Activated CD4-positive, CD25-positive, alpha-beta regulatory T cell treated with anti-CD3 and anti-CD28 coated beads, Interleukin-2, amount 50 U/mL, for 24 hours (primary cell): ENCODE data around the gene SVOPL.
"Not testable (repeated sequence)": the region's sequence is repeated elsewhere in the genome, so short reads cannot be mapped to it uniquely, and the experiment has no call there.

ENCODE experiments used
- ATAC-seq, 2 donors: fragments of 150-1000 bp; cut with Tn5 transposase; one replicate each; pipeline ENCODE4 v1.10.0; 2021; ENCODE audit warnings: mild to moderate bottlenecking in 1 of 2, moderate library complexity in 1 of 2

SVOPL gene

DNA sequence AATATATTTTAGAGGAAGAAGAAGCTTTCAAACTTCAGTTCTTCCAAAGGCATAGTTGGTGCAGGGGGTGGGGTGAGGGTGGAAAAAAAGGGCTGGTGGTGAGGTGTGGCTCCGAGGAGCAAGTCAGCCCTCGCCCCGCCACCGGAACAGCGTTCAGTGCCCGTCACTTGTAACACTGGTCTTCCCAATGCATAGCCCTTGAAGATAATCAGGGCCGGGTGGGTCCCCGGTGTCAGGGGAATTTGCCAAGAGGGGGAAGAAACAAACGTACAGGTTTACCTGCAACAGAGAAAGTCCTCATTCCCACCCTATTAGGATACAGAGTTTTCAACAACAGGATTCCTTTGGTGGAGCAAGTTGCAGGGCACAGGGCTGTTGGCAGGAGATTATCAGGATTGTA, 1.5 kb downstream of the SVOPL start:
- ATAC-seq: no peak

DNA sequence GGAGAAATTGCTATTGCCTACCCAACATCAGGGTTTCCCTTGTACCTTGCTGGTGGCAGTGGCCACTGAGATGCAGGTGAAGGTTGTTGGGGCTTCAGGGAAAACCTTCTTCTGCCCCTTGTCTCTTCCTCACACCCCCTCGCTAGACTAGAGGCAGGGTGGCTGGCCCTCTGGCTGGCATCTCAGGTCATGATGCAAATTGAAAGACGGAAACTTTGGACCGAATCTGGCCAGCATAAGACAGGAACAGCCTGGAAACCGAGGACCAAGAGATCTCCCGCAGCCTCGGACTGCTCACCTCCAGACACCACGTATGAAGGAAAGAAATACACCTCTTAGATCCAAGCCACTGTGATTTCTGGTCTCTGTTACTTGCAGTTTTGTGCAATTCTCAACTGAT, 2.9 kb downstream of the SVOPL start:
- ATAC-seq: no peak

DNA sequence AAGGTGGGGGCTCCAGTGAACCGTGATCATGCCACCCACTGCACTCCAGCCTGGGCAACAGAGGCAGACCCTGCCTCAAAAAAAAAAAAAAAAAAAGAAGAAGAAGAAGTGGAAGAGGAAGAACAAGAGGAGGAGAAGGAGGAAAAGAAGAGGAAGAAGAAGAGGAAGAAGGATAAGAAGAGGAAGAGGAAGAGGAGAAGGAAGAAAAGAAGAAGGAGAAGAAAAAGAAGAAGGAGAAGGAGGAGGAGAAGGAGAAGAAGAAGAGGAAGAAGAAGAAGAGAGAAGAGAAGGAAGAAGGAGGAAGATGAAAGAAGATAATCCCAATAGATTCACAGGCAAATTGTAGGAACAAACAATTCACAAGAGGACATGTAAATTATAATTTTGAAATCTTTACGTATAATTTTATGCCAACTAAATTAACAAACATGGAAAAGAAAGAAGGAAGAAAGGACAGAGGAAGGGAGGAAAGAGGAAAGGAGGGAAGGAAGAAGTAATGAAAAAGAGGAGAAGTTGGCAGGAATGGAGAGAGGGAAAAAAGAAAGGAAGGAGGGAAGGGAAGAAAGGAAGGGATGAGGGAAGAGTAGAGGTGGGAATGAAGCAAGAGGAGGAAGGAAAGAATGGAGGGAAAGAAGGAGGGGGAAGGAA, 3.5 kb downstream of the SVOPL start:
- ATAC-seq: no peak

DNA sequence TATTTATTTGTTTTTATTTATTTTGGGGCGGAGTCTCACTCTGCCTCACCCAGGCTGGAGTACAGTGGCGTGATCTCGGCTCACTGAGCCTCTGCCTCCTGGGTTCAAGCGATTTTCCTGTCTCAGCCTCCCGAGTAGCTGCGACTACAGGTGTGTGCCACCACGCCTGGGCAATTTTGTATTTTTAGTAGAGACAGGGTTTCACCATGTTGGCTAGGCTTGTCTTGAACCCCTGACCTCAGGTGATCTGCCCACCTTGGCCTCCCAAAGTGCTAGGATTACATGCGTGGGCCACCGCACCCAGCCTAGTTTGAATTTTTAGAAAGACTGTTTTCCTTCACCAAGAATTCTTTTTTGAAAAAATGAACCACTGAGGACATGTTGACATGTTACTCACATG, 5.4 kb downstream of the SVOPL start:
- not testable (repeated sequence) for ATAC-seq

DNA sequence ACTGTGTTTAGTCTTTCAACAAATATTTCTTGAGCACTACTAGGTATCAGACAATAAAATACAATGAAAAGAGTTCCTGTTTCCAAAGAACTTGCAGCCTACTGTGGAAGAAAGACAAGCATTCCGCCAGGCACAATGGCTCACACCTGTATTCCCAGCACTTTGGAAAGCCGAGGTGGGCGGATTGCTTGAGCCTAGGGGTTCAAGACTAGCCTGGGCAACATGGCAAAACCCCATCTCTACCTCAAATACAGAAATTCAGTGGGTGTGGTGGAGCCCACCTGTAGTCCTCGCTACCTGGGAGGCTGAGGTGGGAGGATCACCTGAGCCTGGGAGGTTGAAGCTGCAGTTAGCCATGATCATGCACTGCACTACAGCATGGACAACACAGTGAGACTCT, 6.1 kb downstream of the SVOPL start:
- no peak for ATAC-seq

DNA sequence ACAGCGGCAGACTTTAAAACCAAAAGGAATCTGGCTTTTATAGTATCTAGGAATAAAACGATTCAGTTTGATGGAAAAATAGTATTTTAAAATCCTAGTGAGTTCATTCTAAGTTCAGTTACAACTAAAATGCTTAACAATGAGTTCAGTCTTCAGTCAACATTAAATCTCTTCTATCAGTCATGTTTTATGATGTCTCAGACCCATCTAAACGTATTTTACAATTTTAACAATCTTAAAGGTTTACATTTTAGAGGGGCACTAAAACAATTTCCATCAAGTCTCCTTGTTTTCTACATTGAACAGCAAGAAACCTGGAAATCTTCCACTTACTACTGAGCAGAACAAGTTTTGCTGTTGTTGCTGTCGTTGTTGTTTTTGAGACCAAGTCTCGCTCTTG, 10.0 kb downstream of the SVOPL start:
- no peak for ATAC-seq

DNA sequence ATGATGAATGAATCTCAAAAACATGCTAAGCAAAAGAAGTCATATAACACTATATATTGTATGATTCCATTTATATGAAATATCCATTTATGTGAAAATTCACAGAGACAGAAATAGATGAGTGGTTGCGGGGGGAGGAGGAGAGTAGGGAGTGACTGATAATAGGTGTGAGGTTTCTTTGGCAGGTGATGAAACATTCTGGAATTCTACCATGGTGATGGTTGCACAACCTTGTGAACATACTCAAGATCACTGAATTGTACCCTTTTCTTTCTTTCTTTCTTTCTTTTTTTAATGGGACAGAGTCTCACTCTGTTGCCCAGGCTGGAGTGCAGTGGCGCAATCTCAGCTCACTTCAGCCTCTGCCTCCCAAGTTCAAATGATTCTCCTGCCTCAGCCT, 10.7 kb downstream of the SVOPL start:
- ATAC-seq: no peak

DNA sequence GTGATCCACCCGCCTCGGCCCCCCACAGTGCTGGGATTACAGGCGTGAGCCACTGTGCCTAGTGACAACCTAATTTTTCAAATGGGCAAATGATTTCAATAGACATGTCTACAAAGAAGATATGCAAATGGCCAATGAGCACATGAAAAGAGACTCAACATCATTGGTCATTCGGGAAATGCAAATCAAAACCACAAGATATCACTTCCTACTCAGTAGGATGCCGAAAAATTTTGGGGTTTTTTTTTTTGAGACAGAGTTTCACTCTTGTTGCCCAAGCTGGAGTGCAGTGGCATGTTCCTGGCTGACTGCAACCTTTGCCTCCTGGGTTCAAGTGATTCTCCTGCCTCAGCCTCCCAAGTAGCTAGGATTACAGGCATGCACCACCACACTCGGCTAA, 13.1 kb downstream of the SVOPL start:
- ATAC-seq: not testable (repeated sequence)

DNA sequence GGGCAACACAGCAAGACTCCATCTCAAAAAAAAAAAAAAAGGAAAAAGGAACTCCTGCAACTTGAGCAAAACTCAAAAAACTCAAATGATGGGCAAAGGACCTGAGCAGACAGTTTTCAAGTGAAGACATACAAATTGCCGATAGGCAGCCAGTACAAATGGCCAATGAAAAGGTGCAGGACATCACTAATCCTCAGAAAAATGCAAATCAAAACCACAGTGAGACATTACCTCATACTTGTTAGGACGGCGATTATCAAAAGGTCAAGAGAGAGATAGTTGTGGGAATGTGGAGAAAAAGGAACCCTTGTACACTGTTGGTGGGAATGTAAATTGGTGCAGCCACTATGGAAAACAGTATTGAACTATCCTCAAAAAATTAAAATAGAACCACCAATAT, 16.8 kb downstream of the SVOPL start:
- ATAC-seq: no peak

DNA sequence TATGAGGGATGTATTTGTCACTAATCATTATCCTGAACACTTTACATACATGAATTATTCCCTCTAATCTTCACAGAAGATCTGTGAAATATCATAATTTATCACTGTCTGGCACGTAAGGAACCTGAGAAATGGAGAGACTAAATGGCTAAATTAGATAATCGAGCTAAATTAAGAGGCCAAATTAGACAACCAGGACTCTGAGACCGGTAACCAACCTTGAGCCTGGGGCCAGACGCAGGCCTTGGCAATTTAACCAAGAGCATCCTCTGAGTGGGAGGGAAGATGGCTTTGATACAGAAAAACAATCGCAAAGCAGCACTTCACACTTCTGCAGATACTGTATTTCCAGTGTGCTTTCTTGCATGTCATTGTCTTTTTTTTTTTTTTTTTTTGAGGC, 21.4 kb downstream of the SVOPL start:
- no peak for ATAC-seq

DNA sequence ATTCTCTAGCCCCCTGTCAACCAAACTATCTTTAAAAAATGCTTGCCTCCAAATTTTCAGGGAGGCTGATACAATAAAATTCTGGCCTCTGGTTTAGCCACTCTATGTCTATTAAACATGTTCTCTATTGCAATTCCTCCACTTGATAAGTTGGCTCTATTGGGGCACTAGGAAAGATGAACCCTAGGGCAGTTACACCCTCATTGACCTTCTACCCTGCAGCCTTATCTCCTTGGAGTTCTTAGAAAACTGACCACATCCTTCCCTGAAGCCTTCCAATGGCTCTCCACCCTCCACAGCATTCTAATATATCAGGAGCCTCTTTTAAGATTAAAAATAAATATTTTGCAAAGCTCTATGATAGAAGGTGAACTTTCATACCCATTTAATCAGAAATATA, 30.6 kb downstream of the SVOPL start:
- ATAC-seq: no peak

DNA sequence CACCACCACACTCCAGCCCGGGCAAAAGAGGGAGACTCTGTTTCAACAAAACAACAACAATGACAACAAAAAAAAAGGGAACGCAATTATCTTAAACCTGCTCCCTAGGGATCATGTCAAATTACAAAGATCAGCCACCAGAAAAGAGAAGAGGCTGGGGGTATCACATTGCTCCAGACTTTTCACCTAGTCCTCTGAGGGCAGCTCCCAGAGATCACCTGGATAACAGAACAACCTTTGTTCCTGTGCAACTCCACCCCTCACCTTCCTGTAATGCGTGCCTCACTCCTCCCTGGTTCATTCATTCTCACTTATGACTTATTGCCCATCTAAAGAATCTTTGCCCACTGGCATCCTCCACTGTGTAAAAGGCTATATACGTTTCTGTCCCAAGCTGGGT, 31.8 kb downstream of the SVOPL start:
- no peak for ATAC-seq

DNA sequence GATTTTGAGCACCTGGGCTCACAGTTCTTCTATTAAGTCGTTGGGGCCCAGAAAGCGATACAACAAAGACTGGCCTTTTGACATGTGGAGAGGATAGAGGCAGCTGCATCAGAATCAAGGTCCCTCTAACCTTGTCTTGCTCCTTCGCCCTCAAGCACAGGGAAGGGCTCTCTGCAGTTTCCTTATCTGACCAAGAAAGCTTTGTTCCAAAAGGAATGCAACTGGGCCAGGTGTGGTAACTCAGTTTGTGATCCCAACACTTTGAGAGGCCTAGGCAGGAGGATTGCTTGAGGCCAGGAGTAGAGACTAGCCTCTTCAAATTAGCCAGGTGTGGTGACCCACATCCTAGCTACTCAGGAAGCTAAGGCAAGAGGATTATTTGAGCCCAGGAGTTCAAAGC, 32.2 kb downstream of the SVOPL start:
- ATAC-seq: no peak

DNA sequence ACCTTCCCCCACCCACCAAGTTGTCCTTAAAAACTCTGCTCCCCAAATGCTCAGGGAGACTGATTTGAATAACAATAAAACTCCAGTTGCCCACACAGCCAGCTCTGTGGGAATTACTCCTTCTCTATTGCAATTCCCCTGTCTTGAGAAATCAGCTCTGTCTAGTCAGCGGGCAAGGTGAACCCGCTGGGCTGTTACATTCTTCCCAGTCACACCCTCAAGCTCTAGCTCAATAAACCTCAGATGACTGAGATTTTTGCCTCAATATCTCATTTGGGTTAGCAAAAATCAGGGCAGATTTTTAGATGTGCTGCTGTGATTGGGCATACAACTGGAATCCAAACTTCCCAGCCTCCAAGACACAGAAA, 32.9 kb downstream of the SVOPL start:
- no peak for ATAC-seq

DNA sequence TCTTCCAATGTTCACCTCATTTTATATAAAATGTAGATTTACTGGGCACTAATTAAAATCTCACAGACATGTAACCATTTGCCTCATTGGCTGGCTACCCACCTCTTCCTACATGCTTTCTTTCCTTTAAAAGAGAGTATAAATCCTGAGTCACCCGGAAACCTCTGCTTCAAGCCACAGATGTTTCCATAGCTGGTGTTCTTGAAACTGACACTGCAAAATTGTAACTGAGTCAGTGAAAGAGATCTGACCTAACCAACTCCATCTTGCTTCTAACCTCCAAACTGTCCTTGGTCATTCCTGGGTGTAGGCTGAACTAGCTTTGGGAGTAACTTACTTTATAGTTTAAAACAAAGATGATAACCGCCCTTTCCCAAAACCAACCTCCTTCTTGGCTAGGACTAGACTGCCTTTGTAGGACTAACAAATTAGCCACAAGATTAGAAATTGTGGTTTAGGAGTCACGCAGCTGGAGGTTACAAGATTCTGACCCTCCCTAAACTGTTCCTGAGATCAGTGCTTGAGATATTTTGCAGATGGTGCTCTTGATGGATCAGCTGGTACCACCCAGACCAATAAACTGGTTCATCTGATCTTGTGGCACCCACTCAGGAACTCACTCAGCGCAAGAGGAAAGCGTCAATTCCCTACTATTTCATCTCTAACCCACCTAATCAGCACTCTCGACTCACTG, 33.5 kb downstream of the SVOPL start:
- ATAC-seq: peak in 1 of 2 donors; percentile 36

DNA sequence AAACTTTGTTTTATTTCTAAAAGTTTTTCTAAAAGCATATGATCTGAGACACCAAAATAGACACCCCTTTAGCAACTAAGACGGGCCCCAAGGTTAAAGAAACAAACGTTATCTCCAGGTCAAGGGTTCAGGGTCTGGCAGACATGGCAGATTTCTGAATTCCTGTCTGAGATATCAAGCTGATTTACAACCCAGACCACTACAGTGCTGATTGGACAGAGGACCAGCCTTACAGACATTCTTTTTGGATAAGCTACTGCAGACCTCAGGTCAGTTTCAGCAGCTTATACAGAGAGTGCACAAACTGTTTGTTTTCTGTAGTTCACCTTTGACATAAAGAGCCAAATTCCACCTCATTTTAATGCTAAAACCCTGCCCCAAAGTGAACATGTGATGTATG, 34.8 kb downstream of the SVOPL start:
- ATAC-seq: no peak

DNA sequence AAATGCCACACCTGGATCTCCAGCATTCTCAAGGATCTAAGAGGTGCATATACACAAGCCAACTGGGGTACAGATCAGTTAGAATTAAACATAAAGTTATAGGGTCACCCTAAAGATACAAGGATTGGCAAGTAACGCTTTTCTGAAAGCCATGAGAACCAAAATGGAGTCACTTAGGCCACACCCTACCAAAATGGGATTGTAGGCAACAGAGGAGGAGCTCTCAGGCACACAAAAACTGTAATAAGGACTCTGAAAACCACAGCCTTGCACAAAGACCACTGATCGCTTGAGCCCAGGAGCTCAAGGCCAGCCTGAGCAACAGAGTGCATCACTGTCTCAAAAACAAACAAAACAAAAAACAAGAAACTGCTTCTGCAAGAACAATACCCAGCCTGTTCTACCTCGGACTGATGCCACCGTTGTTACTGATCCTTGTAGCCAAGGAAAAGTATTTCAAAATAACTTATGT, 35.5 kb downstream of the SVOPL start:
- ATAC-seq: no peak

DNA sequence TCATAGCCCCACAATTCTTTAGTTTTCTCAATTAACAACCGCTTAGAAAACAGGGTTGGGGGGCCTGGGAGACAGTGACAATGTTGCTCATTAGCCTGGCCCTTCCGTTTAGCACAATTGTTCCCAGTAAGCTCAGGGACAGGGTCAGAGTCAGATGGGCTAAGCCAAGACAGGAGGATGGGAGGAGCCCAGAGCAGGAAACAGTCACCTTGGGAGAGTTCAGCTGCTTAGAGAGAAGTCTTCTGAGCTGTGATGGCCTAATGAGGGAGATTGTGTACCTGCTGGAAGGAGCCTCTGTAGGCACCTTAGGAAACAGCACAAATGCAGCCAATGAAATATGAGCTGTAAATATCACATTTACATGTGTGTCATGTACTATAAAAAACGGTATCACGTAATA, 35.9 kb downstream of the SVOPL start:
- no peak for ATAC-seq

DNA sequence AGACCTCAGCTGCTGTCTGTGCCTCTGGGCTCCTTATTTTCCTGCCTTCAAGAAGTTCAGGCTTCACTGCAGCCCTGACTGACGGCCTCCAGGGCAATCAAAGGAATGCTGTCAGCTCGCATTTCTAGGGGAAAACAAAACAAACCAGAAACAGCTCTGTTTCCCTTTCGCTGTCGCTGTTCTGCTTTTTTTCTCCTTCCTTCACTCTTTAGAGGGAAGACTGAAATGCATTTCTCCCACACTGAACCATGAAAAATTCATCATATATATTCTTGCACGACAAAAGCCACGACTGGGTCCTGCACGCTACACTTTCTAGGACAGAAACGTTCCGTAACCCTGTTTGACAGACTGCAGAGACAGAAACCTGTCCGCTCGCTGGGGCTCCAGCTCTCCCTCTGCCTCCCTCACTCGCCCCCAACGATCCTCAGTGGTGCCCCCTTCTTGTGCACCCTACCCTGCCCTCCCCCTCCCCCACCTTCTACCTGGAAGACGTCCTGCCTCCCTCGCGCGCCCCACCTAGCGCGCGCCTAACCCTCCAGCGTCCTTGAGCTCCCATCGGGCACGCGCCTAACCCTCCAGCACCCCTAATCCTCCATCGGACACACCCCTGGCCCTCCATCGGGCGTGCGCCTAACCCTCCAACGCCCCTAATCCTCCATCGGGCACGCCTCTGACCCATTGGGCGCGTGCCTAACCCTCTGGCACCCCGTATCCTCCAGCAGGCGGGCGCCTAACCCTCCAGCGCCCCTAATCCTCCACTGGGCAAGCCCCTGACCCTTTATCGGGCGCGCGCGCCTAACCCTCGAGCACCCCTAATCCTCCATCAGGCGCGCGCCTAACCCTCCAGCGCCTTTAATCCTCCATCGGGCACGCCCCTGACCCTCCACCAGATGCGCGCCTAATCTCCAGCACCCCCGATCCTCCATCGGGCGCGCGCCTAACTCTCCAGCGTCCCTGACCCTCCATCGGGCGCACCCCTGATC, 37.1 kb downstream of the SVOPL start:
- ATAC-seq: no peak

DNA sequence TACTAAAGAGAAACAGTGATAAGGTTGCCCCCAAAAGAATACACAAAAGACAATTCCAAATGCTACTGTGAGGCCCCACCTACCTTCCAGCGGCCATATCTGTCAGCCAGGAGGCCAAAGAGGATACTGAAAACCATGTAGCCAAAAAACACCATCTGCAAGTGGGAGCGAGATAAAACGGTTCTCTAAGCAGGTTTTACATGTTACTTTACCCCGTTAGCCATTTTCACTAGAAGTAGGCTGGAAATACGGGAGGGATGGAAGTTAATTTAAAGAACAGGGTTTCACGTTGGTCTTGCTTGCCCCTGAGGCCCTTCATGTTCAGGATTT, 38.2 kb downstream of the SVOPL start:
- no peak for ATAC-seq

DNA sequence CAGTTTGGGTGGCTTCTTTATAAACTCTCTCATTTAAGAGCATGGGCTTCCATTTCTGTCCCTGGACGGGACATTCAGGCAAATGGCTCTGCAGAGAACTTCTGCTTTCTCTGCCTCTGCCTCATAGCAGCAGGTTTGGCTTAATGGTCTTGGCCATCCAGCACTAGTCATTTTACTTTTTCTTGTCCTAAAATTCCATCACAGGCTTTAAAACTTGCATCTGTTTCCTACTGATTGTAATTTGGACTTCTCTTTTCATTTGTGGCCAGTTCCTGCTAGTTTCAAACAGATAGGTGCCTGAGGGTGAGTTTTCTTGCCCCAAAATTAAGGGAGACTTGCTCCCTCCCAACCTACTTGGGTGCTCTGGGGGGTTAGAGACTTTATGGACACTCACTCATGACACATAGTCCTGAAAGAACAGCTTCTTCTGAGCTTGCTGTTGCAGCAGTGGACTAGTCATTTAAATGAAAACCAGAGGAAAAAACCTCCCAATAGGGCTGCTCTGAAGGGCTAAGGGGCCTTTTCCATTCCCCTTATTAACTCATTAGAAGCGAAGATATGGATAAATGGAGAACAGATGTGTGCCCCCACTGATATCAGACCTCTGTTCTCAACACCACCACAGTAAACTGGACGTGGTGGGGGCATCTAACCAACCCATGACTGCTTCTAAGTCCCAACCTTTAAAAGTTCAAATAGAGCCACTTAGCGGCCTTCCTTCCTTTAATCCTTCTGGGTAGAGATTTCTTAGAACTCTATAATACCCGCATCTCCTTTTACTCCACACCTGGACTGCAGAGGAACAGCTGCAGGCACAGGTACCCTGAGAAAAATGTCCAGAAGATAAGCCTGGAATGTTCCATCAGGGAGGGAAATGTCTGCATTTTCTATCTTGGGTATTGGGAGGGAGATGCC, 38.8 kb downstream of the SVOPL start:
- no peak for ATAC-seq

DNA sequence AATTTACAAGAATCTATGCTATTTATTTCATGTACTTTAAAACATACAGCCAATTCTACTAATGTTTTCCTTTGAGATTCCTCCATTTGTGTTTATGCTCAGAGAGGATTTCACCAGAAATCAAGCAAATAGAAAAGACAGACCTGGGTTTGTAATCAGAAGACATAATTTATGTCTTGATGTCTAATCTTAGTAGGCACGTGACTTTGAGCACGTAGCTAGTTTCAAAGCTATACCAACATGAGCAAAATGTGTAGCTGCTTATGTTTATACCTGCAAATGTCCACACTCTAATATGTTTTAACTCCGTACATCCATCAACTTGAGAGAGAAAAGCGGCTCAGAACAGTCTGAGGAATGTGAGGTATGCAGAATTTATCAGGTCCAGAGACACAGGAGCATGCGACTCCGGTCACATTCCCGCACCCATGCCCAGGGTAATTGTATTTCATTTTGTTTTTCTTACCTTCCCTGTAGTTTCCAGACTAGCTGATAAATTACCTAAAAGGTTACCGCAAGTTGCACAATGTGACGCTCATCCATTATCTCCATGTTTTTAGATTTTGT, 40.0 kb downstream of the SVOPL start:
- no peak for ATAC-seq
